HFFc6 (cell line): Measurements from ENCODE around the gene AP3D1. TPM values are rescaled to one million over a fixed set of nuclear protein-coding genes. Genes with fewer than 3 reads are reported as not detected.

Experiments
- DNase-seq: peaks from one replicate; pipeline ENCODE4 v3.0.0-alpha.2; 2018
- H3K27ac Mint-ChIP-seq: 2 replicates; pipeline ENCODE4 v1.8.0; 2020; ENCODE audit warnings: mild to moderate bottlenecking, mixed read lengths
- H3K27me3 Mint-ChIP-seq: 2 replicates; pipeline ENCODE4 v1.8.0; 2021; ENCODE audit warnings: mild to moderate bottlenecking, moderate library complexity, mixed read lengths; ENCODE audit not compliant: insufficient read depth
- H3K36me3 Mint-ChIP-seq: 2 replicates; pipeline ENCODE4 v1.8.0; 2021; ENCODE audit warnings: low read depth, mixed read lengths
- H3K4me1 Mint-ChIP-seq: 2 replicates; pipeline ENCODE4 v1.8.0; 2020; ENCODE audit warnings: low read depth, mixed read lengths
- H3K4me3 Mint-ChIP-seq: 2 replicates; pipeline ENCODE4 v1.8.0; 2020; ENCODE audit warnings: mild to moderate bottlenecking, moderate library complexity, mixed read lengths
- H3K9me3 Mint-ChIP-seq: 2 replicates; pipeline ENCODE4 v1.8.0; 2020; ENCODE audit warnings: mild to moderate bottlenecking, mixed read lengths
- total RNA-seq, 6 experiments: library from RNA; stranded (reverse); fragmentation: NEBNext Ultra II Directional; extraction: Animal tissue kit (Norgen Biotek cat#: 25700); gene quantifications; 2 replicates in 1 of 6; 3 replicates in 5 of 6; pipeline ENCODE4 v1.2.3, GENCODE V29; 2021
- TF ChIP-seq, protein P1 (sequence below): fragments of 200-600 bp; sonication (generic); IDR thresholded peaks from 2 replicates; pipeline ENCODE4 v1.5.0; 2021; ENCODE audit warnings: antibody characterized with exemption, mild to moderate bottlenecking

Gene AP3D1
- total RNA-seq, 6 experiments from 2014 or later, result 139 to 169 (median 151) TPM

DNA sequence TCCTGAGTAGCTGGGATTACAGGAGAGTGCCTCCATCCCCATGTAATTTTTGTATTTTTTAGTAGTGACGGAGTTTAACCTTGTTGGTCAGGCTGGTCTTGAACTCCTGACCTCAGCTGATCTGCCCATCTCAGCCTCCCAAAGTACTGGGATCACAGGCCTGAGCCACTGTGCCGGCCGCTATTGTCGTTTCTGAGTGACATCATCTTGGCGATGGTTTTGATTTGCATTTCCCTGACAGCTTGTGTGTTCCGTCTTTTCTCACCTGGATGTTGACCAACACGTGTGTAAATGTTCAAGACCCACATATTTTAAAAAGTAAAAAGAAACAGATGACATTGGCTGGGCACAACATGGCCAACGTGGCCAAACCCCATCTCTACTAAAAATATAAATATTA lies 87.5 kb downstream of the AP3D1 start:
- no peaks in the 10 kb centered on the region for H3K36me3 Mint-ChIP-seq
- H3K27me3 Mint-ChIP-seq, result peaks cover 1% of the 10 kb centered on the region
- TF ChIP-seq, protein P1, sequence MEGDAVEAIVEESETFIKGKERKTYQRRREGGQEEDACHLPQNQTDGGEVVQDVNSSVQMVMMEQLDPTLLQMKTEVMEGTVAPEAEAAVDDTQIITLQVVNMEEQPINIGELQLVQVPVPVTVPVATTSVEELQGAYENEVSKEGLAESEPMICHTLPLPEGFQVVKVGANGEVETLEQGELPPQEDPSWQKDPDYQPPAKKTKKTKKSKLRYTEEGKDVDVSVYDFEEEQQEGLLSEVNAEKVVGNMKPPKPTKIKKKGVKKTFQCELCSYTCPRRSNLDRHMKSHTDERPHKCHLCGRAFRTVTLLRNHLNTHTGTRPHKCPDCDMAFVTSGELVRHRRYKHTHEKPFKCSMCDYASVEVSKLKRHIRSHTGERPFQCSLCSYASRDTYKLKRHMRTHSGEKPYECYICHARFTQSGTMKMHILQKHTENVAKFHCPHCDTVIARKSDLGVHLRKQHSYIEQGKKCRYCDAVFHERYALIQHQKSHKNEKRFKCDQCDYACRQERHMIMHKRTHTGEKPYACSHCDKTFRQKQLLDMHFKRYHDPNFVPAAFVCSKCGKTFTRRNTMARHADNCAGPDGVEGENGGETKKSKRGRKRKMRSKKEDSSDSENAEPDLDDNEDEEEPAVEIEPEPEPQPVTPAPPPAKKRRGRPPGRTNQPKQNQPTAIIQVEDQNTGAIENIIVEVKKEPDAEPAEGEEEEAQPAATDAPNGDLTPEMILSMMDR, result no peak
- H3K9me3 Mint-ChIP-seq, result no peaks in the 10 kb centered on the region
- peaks cover 39% of the 10 kb centered on the region for H3K4me1 Mint-ChIP-seq
- no peak for DNase-seq
- no peak overlapping the region for H3K27ac Mint-ChIP-seq
- H3K4me3 Mint-ChIP-seq, result no peak overlapping the region

DNA sequence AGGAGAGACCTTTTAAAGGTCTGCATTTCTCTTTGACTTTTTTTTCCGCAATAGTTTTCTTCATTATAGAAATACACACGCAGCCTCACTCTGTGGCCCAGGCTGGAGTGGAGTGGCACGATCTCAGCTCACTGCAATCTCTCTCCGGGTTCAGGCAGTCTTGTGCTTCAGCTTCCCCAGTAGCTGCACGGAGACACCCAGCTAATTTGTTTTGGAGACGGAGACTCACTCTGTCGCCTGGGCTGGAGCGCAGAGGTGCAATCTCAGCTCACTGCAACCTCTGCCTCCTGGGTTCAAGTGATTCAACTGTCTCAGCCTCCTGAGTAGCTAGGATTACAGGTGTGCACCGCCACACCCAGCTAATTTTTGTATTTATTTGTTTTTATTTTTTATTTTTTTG lies 88.6 kb downstream of the AP3D1 start:
- Mint-ChIP-seq H3K27ac (peak overlapping the region; percentile 92), H3K4me3 (peak overlapping the region; percentile 91), H3K27me3 (peaks cover 1% of the 10 kb centered on the region), H3K9me3 (no peaks in the 10 kb centered on the region), H3K4me1 (peaks cover 39% of the 10 kb centered on the region), H3K36me3 (no peaks in the 10 kb centered on the region)
- DNase-seq, result no peak
- TF ChIP-seq, protein P1, result no peak

DNA sequence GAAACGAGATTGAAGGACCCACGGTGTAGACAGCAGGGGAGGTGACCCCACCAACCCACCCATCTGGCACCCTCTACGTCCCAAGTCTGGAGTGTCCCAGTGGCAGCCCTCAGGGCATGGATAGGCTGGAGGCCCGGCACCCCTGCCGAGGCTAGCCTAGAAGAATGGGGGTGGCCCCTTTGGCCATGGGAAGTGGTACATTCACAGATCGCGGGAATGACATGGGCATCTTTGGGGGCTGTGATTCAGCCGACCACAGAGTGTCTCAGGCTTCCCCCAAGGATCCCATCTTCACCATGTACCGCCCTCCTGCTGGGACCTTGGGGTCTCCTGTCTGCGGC lies 89.0 kb downstream of the AP3D1 start:
- H3K27ac Mint-ChIP-seq, result peak overlapping the region; percentile 92
- H3K4me3 Mint-ChIP-seq, result peak overlapping the region; percentile 91
- DNase-seq, result no peak
- H3K27me3 Mint-ChIP-seq, result peaks cover 1% of the 10 kb centered on the region
- peaks cover 39% of the 10 kb centered on the region for H3K4me1 Mint-ChIP-seq
- no peaks in the 10 kb centered on the region for H3K9me3 Mint-ChIP-seq
- TF ChIP-seq, protein P1, result no peak
- no peaks in the 10 kb centered on the region for H3K36me3 Mint-ChIP-seq

DNA sequence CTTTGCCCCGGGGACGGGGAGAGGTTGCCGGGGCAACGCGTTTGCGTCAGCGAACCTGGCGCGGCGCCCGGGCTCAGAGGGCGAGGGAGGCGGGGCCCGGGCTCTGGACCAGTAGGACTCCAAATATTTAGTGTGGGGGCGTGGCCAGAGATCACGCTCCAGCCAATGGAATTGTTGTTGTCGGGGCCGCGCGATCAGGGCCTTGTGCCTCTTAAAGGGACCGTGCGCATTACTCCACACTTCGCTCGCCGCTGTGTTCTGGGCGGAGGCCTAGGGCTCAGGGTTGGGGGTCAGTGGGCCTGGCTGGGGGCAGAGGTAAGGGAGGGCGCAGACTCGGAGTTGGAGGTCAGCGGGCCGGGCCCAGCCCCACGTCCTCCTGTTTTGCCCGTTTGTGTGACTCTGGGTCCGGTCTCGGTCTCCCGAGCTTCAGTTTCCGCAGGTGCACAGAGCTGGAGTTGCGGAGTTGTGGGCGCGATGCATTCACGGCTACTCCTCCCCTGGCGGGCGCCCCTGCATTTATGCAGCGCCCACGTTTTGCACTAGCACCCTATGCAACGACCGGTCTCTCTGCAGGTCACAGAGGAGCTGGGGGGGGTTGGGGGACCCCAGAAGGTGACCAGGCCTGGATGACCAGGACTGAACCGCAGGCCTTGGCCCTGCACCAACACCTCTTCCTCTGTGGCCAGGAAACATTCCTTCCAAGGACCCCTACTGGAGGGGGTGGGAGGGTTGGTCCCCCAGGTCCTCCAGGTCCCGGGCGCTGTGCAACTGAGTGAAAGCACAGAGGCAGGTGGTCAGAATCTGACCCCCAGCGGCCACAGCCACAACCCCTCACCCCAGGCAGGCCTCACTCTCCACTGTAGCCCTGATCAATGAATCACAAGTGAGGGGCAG lies 89.6 kb downstream of the AP3D1 start:
- TF ChIP-seq, protein P1, result no peak; the same call in 1 of the 2 replicates
- Mint-ChIP-seq H3K4me3 (peak overlapping the region; percentile 91), H3K4me1 (peaks cover 39% of the 10 kb centered on the region), H3K36me3 (no peaks in the 10 kb centered on the region), H3K9me3 (no peaks in the 10 kb centered on the region), H3K27me3 (peaks cover 1% of the 10 kb centered on the region), H3K27ac (peak overlapping the region; percentile 92)
- peak; percentile 98 for DNase-seq

DNA sequence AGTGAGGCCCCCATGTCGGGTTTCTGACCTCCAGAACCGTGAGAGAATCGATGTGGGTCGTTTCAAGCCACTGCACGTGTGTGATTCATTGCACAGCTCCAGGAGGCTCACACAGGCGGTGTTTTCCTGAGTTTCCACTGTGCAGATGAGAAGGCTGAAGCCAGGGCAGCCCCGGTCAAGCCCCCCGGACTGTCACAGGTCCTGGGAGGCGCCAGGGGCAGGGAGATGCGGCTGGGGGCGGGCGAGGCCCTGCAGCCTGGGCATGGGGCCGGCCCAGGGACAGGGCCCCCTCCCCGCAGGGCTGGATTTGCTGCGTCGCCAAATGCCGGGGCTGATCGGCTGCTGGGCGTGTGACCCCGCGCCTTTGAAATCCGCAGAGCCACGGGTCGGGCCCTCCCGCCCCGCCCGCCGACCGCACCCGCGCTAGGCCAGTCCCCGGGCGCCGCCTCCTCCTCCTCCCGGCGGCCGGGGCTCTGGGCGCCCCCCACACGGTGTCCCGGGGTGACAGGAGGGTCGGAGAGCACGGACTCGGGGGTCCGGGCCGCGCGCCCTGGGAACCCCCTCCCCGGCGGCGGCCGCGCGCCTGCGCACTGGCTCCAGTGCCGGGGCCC lies 90.4 kb downstream of the AP3D1 start:
- TF ChIP-seq, protein P1, result no peak
- H3K9me3 Mint-ChIP-seq, result no peaks in the 10 kb centered on the region
- peak overlapping the region; percentile 99 for H3K27ac Mint-ChIP-seq
- peak overlapping the region; percentile 88 for H3K4me3 Mint-ChIP-seq
- H3K27me3 Mint-ChIP-seq, result peaks cover 1% of the 10 kb centered on the region
- DNase-seq, result peak; percentile 65
- peaks cover 43% of the 10 kb centered on the region for H3K4me1 Mint-ChIP-seq
- no peaks in the 10 kb centered on the region for H3K36me3 Mint-ChIP-seq
